HG02623 (cell line): Measurements from ENCODE around the gene DHH.
"Not testable (repeated sequence)": the region's sequence is repeated elsewhere in the genome, so short reads cannot be mapped to it uniquely, and the experiment has no call there.

Source experiments
- ATAC-seq: cut with Tn5 transposase; IDR thresholded peaks from one replicate; pipeline ENCODE4 v1.9.1; 2021; ENCODE audit warnings: moderate library complexity; ENCODE audit not compliant: unreplicated experiment

The DHH gene

DNA sequence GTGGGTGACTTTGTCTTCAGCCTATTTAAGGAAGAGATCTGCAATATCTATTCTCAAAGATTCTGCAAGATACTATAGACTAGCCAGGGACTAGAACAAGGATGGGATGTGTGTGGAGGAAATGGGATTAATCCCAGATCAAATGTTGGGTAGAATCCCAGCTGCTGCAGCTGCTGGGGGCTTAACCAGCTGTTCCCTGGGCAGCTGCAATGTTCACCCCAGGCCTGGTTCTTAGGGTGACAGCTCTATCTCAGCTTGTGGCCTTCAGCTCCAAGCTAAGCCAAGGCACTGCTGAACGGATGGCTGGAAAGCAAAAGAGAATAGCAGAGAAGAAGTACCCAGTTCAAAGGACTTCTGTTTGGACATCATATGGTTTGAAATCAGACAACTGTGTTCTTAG is 14.8 kb downstream of the DHH start:
- ATAC-seq, result no peak

DNA sequence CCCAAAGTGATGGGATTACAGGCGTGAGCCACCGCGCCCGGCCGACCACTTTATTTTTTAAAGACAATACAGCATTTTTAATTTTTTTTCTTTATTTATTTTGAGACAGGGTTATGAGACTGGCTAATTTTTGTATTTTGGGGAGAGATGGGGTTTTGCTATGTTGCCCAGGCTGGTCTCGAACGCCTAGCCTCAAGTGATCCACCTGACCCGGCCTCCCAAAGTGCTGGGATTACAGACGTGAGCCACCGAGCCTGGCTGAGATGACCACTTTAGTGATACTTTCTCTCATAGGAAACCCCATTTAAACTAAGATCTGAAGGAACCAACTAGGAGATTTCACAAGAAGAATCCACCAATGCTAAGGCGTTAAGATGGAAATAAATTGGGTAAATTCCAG is 23.6 kb downstream of the DHH start:
- ATAC-seq, result no peak

DNA sequence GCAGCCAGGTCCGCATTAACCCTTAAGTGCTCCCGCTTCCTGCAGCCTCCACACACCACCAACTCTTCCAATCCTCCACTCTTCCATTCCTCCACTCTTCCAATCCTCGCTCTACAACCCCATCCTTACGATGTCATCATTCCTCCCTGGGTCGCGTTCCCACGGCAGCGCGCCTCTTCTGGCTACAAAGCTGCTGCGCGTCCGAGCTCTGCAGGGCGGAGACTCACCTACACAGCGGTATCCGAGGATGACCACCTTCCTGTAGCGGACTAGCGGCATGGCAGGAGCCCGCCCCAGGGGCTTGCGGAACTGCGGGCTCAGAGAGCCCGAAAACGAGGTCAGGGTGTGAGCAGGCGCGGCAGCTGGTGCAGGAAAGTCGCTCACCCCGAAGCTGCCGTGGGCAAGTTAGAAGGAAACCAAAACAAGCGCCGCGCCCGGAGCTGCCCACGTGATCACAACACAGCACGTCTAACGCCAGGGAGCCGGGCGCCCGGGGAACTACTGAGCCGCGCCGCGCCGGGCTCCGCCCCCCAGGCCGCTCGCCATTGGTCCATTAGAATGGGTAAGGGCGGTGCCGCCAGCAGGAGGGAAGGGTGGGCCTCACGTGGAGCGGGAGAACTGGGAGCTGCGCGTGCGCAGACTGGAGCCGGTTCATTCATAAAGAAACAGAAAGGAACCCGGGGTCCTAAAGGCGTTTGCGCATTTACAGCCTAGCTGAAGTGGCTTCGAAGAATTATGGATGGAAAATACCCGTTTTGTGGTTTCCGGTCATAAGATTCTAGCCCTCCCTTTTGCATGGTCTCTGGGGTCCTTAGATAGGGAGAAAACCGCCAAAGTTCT is 24.9 kb downstream of the DHH start, which contains the start of gene RHEBL1:
Gene RHEBL1 (minus strand): TSS at position 473 of the 840 bp plus-strand sequence. CDS start 194 bp downstream, at position 279.
- peak; percentile 99 for ATAC-seq

DNA sequence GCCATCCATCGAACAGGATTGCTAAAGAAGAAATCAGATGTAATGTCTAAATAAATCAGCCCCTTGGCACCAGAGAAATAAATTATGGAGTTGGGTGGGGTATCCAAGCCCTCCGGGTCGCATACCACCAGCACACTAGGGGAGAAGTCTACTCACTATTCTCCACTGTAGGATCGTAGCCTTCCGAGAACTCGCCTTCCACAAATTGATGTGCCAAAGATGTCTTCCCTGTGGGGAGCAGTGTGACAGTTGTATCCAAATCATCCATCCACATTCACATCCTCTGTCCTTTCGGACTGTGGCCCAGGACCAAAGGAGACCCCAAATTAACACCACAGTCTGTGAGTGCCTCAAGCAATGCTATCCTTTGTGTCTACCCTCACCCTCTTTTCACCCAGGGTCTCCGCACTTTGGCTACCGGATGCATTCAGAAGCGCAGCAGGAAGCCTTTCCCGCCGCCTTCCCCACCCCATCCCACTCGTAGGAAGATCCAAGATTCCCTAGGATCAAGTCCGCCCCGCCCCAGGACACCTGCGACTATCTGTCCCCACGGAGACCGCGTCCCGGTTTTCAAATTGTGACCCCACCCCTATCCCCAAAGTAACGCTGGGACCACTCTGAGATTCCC is 25.6 kb downstream of the DHH start:
- no peak for ATAC-seq

DNA sequence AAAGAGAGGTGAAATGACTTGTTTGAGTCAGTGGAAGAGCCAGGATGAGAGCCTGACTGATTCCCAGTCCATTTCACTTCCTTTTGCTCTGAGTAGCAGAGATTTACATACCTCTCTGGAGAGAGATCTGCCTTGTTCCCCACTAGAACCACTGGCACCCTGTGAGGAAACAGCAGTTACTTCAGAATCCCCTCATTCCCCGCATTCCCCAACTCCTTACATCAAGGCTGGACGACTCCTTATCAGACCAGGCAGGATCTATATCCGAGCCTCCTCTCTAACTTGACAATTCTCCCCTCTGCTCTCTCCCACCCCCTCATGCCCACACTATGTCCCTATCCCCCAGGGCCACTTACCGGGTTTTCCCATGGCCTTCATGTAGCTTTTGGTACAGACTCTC is 28.5 kb downstream of the DHH start:
- no peak for ATAC-seq

DNA sequence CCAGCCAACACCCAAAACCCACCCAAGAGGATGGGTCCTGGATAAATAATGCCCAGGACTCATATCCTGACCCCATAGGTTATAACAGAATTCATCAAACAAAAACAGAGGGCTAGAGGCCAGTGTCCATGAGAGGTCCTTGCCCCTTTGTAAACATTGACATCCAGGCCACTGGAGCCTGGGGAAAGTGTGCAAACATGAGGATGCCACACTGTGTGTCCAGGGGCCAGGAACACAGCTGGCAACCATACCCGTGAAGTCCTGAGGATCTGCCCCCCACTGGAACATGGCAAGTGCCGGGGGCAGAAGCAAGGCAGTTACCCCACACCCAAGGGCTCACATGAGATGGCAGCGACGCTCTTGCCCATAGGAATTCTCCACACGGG is 29.8 kb downstream of the DHH start:
- ATAC-seq, result no peak

DNA sequence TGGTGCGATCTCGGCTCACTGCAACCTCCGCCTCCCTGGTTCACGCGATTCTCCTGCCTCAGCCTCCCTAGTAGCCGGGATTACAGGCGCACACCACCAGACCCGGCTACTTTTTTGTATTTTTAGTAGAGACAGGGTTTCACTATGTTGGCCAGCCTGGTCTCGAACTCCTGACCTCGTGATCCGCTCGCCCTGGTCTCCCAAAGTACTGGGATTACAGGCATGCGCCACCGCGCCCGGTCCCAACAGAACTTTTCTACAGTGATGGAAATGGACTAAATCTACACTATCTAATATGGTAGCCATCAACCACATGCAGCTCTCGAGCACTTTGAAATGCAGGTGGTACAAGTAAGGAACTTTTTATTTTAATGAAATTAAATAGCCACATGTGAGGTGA is 32.7 kb downstream of the DHH start:
- not testable (repeated sequence) for ATAC-seq

DNA sequence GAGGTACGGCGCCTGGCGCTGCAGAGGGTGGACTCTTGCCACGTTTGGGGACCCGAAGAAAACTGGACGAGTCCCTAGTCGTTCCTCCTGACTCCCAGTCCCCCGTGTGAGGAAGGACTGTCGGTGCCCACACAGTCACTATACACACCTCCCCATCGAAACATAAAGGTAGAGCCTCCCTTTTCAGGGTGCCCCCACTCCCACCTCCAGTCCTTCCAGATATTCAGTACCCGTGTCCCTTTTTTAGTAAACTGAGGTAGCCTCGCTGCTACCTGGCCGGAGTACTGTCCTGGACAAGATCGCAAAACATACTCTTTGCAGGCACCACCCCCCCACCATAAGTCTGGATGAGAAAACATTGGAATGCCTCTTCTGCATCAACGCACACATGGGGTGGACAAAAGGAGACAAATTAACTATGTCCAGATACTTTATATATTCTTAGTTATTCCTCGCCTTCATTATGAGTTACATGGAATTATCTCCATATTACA is 33.4 kb downstream of the DHH start:
- ATAC-seq, result peak; percentile 6

DNA sequence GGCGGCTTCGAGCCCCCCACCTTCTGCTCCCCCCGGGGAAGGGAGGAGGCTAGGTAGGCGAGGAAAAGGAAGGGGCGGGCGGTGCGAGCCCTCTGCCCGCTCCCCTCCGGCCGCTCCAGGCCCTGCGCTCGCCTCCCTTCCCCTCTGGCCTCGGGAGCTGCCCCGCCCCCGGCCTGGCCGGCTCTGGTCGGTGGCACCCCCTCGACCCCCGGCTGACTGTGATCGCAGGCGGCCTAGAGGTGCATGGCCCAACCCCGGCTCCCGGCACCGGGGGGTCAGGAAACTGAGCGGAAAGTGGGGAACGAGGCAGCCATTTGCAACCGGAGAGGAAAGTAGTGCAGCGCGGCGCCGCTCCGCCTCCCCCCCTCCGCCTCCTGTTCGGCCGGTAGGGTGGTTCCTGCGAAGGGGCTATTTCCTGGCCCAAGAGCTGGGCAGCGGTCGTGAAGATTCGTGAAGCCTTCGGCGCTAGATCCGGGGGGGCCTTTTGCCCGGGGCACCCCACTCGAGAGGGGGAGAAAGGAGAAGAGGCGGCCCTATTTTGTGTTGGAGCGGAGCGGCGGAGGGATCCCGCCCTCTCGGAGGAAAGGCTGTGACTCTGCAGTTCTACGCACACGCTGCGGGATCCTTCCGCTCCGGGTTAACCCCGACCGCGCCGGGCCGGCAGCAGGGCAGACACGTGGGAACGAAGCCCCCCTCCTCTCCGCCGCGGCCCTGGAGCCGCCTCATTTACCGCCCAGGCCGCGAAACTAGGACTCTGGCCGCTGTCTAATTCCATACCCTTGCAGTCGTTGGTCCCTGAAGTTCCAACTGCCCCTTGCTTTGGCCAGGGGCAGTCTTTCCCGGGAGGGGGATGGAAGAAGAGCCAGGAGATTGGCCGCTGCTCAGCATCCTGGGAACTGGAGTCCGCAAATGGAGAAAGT is 34.1 kb downstream of the DHH start, which contains the start of gene KMT2D:
Gene KMT2D (minus strand): TSS at position 558 of the 920 bp plus-strand sequence. CDS start 5,470 bp downstream, outside the sequence.
- ATAC-seq, result peak; percentile 33

DNA sequence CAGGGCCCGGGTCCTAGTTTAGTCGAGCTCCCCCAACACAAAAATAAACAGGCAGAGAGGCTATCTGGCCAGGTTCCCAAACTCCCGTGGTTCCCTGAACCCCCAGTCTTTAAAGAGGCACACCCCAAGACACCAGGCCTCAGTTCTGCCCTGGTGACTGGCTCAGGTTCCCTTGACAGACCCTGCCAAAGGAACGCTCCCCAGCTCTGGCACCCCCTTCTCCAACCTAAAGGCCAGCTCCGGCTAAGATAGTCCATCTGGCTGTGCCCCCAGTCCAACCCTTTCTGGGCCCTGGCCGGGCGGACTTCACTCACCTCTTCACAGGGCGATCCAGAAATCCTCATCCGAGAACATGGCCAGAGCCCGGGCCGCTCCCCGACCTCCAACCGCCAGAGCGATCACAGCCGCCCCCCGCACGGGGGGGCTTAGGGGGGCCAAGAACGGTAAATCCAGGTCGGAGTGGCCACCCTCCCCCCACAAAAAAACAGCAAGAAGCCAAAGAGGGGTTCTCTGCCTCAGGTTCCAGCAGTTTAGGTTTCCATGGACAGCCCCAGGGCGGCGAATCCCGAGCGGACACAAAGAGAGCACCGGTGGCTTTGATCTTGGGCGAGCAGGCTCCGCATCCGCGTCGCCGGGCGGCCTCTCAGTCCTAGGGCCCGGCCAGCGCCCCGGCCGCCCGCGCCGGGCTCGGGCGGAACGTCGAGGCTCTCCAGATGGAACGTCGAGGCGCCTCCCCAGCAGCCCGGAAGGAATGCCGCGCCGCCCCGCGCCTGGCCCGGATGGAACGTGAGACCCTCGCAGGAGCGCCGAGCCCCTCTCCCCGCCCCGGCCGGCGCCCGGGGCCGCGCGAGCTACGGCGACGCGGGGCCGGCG is 35.1 kb downstream of the DHH start:
- peak; percentile 5 for ATAC-seq

DNA sequence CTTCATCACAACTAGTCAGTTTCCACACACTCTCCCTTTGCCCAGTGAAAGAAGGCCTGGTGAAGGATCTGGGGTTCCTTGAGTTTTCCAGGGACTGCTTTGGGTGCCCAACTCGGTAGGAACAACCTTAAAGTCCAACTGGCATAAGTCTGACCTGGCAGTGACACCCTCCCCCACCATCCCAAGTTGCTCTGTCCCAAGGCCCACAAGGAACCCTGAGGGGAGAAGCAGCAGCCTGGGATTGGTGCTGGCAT is 35.6 kb downstream of the DHH start:
- ATAC-seq, result no peak

DNA sequence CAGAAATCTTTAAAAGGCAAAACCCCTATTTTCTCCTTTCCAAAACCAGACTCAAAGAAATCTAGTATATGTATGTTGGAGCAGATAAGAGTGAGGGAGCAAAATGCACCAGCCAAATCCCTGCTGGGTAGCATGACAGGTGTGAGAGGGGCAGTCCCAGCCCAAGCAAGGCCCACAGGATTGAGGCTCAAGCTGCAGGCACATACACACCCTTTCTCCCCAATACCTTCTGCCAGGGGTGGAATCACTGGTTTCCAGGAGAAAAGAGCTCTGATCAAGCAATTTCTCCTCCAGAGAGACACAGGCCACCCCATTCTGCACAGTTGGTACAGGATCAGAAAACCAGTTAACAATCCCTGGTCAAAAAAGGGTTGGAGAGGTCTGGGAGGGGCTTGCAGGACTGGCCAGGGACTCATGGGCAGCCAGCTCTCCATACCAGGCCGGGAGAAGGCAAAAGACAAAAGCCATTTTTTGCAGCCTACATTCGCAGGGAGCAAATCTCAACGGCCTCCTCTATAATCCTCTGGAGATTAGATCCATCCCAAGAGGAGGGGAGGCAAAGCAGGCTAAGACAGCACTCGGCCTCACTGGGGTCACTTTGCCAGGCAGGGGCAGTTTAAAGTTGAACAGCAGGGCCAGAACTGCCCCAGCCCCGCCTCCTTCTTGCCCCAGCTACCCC is 36.1 kb downstream of the DHH start:
- no peak for ATAC-seq

DNA sequence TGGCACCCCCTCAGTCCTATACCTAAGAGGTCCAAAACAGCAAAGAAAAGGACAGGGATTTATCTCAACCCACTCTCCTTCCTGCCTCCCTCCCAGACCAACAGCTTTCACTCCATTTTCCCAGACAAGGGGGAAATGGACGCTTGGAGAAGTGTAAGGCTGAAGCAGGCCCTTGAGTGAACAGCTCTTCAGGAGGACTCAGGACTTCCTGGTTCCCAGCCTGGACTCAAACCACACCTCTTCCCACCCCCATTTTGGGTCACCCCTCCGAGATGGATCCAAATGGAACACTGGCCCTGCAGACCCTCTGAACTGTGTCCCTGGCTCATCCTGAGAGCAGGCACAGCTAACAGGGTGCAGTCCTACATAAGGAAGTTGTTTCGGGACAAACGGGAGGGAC is 36.7 kb downstream of the DHH start:
- no peak for ATAC-seq

DNA sequence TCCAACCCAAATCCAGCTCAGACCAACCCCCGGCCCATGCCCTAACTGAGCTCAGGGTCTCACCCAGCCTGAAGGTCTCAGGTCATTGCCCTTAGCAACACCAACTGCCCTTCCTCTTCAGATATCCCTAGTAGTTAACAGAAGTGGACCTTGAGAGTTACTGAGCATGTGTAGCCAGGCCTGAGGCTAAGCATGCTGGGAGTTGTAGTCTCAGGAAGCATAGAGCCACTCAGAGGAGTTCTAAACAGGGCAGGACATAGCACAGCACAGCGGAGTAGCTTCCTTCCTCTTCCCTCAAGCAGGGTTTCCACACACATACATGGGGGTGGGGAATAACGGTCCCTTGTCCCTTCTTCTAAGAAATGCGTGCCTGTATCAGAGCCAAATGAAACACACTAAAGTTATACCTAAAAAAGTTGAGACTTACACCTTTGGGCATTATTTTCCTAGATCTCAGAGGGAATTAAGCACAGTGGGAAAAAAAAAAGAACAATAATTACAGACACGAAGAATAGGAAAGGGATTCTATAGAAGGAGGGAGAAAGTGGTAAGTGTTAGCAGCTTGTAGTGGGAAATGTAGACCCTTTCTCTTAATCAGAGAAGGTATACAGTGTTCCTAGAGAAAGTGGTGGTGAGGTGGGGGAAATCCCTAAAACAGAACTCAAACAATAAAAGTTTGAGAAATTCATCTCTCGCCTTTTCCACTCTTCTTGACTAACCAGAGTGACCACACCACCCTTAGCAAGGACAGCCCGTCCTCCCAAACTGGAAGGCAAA is 38.4 kb downstream of the DHH start:
- ATAC-seq, result peak; percentile 62

DNA sequence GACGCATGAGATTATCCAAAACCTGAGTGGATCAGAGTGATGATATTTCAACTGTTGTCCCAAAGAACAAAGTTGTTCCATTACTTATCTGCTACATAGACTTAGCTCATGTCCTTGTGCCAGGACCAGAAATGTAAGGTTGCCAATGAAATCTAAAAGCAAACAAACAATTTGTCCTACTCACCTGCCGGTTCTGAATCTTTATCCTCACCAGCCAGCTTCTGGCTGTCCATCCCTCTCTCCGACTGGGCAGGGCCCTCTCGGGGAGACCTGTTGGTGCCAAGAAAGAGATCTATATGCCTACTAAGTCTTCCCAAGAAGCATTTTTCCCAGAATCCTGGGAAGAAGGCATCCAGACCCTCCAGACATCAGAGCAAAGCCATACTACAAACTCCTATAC is 39.5 kb downstream of the DHH start:
- ATAC-seq, result no peak

DNA sequence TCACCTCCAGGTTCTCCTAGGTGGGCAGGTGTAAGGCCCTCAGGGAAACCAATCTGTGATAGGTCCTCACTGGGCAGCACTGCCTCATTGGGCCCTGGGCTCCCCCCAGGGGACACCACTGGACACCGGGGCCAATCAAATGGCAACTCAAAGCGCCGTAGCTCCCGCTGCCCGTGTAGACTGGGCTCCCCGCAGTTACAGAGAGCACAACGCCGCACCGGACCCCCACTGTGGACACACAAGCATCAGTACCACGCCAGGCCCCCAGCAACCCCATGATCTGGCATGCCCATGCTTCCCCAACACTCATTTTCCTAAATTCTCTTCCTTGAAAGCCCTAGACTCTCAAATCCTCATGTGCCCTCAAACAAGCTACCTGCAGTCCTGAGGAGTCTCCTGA is 40.1 kb downstream of the DHH start:
- ATAC-seq, result no peak

DNA sequence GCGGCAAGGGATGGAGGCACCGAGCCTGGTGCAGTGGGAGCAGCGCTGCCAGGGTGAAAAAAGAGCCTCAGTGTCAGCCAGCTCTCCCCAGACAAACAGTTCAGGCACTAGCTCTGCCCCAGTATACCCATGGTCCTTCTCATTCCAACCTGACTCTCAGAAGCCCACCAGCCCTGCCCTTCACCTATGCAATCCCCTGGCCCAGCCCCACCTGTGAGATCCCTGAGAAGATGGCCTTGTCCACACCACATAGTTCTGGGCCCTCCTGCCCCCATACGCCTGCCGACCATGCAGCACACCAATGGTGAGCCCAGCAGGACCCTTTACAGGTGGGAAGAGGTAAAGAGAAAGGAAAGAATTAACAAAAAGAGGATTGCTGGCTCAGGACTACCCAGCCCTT is 40.5 kb downstream of the DHH start:
- no peak for ATAC-seq

DNA sequence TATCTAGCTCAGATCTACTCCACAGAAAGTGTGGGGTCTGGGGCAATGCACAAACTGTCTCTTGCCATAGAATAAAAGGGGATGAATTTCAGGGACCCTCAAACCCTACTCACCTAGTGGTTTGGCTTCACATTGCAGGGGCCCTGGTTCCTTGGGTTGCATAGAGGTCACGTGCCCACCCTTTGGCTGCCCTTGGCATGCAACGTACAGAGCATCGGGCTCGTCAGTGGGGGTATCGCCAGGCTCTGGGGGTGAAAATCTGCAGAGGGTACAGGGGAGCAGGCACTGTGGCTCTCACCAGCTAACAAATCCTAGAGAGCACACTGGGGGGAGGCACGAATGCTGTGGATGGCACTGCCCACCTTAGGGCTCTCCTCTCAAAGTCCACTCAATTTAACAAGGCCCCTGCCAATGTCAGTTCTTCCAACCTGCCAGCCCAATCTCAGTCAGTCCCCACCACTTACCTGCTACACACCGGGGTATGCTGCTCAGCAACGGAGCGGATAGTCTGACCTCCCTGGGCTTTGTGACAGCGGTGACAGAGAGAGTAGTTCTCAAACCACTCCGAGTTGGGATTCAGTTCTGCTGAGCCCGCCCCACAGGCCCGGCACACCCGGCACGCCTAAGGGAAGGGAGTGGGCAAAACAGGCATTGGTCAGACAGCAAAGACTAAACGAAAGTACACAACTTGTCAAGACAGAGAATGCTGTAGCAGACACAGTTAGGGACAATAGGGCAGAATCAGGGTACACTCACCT is 42.0 kb downstream of the DHH start:
- no peak for ATAC-seq
